ENCODE measurements around the gene TEX29. TPM values are rescaled to one million over a fixed set of nuclear protein-coding genes. Genes with fewer than 3 reads are reported as not detected.

TEX29 gene
- total RNA-seq, 1 donor from 2014 or later, result 0.97 TPM

DNA sequence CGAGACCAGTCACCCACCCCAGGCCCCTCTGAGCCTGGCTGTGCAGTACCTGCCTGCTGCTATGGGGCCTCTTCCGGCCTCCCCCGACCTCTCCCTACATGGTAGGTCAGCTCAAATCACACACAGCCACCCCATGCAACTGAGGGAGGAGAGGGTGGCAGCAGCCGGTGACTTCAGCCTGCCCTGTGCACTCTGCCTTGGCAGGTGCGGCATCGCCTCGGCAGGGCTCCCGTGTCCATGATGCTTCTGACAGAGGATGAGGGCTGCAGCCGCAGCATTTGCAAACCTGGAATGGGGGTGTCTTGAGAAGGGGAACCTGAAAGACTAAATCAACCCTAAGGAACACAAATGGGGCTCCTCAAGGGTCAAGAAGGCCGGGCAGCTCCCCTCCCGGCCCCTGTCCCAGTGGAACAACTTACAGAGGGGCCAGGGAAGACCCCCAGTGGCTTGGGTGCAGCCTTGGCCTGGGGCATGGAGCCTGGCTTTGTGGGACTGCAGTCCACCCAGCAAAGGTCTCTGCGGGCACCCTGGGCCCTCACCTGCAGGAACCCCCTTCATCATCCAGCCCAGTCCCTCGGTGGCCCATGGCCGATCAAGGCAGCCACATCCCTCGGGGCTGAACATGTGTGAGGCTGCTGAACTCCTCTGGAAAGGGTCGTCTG is 6.7 kb downstream of the TEX29 start:
- ATAC-seq, result no peak

DNA sequence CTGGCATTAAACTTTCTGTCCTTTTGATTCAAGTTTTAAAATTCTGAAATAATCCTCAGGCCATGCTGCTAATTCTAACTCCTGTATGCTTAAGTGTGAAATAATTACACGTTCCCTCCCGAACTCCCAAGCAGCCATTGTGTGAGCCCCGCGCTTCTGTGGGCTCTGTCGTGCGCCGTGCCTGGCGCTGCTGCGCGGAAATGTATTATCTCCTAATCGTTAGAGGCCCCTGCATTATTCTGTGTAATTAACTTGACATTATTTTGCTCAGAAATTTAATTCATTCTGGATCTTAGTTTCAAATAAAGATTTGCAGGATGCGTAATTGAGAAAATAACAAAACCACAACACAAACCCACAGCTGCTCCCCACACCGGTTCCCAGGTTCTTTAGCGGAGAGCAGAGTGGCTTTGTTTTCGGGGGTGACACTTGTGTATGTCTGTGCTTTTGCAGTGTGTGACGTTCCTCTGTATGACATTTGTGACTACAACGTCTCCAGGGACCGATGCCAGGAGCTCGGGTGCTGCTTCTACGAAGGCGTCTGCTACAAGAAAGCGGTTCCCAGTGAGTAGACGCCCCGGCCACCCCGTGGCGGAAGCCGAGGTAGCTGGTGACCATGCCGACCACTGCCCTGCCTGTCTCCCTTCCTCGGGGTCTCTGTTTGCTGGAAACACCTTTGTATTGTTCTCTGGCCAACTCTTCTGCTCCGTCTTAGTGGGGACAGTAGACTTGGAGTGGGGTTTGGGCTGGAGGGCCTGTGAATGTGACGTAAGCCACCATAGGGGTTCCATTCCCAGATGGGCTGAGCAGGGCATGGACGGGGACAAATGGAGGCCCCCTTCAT is 7.5 kb downstream of the TEX29 start:
- Histone ChIP-seq H3K27me3 (ENCODE audit: low read depth) (no peaks in the 10 kb centered on the region), H3K4me1 (no peaks in the 10 kb centered on the region), H3K4me3 (no peak overlapping the region), H3K9me3 (no peaks in the 10 kb centered on the region), H3K27ac (no peak overlapping the region), H3K36me3 (no peaks in the 10 kb centered on the region)
- ATAC-seq (no peak), DNase-seq (no peak)
- no peak for TF ChIP-seq CTCF (IDR thresholded peaks at IDR 0.05)
- intact Hi-C loops (cut with DNase I), result no loop called here

More for the DNA sequence above, 6.7 kb downstream of the TEX29 start:
- Histone ChIP-seq H3K36me3 (no peaks in the 10 kb centered on the region), H3K4me1 (no peaks in the 10 kb centered on the region), H3K27ac (no peak overlapping the region), H3K9me3 (no peaks in the 10 kb centered on the region), H3K27me3 (ENCODE audit: low read depth) (no peaks in the 10 kb centered on the region), H3K4me3 (no peak overlapping the region)
- intact Hi-C loops (cut with DNase I), result no loop called here
- no peak for TF ChIP-seq CTCF (IDR thresholded peaks at IDR 0.05)
- DNase-seq, result no peak

DNA sequence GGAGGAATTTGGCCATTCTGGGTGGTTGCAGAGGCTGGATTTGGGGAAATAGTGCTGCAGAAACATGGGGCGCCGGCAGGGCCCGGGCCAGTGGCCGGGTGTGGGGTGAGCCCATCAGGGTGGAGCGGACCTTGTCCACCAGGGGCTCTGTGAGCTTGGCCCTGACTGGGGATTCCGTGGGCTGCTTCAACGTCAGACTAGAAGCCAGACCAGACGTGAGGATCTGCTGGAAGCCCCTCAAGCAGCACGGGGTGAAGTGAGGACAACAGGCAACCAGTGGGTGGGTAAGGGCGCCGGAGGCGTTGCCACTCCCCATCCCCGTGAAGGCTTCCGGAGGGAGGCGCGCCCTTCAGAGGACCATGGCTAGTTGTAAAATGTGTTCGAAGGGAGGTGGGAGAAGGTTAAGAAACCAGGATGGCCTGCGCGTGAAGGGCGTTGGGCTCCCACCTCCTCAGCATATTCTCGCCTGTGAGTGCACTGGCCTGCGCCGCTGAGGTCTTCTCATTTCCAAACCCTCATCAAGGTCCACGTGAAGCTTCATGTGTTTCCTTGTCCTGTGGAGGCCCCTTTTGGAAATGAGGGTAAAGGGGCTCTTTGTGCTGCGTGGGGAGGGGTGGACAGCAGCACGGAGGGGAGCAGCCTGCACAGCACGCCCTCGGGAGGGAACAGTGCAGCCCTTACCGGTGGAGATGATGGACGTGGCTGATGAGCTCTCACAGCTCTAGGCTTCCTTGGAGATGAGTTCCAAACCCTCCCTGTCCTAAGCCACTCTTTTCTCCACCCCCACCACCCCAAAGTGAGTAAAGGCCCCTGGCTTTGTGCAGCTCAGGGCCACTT is 8.3 kb downstream of the TEX29 start:
- ATAC-seq (no peak), DNase-seq (no peak)
- no peaks in the 10 kb centered on the region for H3K36me3 ChIP-seq
- H3K27me3 ChIP-seq (ENCODE audit: low read depth), result no peaks in the 10 kb centered on the region
- TF ChIP-seq CTCF (IDR thresholded peaks at IDR 0.05), result no peak
- no peak overlapping the region for H3K27ac ChIP-seq
- intact Hi-C loops (cut with DNase I), result no loop called here
- H3K9me3 ChIP-seq, result no peaks in the 10 kb centered on the region
- no peak overlapping the region for H3K4me3 ChIP-seq
- no peaks in the 10 kb centered on the region for H3K4me1 ChIP-seq

DNA sequence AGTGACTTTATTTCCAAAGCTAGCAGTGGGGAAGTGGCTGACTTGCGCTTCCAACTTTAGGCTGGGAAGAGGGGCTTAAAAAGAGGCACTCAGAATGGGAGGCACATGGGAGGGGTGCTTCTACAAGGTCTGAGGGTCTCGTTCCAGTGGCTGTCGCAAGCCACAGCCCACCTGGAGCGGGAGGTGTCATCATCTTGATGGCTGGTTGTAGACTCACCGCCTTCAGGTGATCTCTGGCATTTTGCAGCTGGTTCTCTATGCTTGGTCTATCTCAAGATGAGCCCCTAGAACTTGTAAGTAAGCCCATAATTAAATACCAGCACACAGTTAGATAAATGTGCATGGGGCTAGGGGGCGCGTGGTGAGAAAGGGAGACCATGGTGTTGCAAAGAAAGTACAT is 9.2 kb downstream of the TEX29 start:
- H3K4me1 ChIP-seq, result no peaks in the 10 kb centered on the region
- H3K4me3 ChIP-seq, result no peak overlapping the region
- TF ChIP-seq CTCF (IDR thresholded peaks at IDR 0.05), result no peak
- no peak for DNase-seq
- no peak overlapping the region for H3K27ac ChIP-seq
- intact Hi-C loops (cut with DNase I), result no loop called here
- H3K36me3 ChIP-seq, result no peaks in the 10 kb centered on the region
- no peaks in the 10 kb centered on the region for H3K27me3 ChIP-seq (ENCODE audit: low read depth)
- ATAC-seq, result no peak
- H3K9me3 ChIP-seq, result no peaks in the 10 kb centered on the region

DNA sequence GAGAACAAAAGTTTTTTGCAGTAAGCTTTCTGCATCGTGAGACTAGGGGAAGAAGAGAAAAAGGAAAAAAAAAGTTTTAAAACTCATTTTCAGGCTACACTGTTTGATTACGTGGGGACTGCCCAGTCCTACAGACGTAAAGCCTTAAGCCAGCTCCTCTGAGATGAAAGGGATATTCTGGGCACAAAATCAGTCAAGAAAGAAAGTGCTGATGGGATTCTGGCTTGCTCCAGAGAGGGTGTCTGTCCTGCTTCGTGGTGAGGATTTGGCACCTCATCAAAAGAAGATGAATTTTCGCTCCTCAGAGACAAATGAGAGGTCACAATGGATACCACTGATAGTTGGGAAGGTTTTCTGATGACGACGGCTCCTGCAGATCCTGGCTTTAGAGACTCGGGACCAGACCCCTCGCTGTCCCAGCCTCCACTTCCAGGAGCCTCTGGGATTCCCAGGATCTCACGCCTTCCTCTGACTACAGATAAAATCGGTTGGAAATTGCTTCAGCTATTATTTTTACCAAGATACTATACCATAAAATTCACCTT is 9.7 kb downstream of the TEX29 start:
- DNase-seq (no peak), ATAC-seq (no peak)
- no peak overlapping the region for H3K27ac ChIP-seq
- no peaks in the 10 kb centered on the region for H3K36me3 ChIP-seq
- H3K4me1 ChIP-seq, result no peaks in the 10 kb centered on the region
- H3K4me3 ChIP-seq, result no peak overlapping the region
- no peak for TF ChIP-seq CTCF (IDR thresholded peaks at IDR 0.05)
- intact Hi-C loops (cut with DNase I), result no loop called here
- no peaks in the 10 kb centered on the region for H3K9me3 ChIP-seq
- H3K27me3 ChIP-seq (ENCODE audit: low read depth), result no peaks in the 10 kb centered on the region
